Caco-2 (cell line): ENCODE measurements around the gene SKP1. TPM values are rescaled to one million over a fixed set of nuclear protein-coding genes. Genes with fewer than 3 reads are reported as not detected.
"Not testable (repeated sequence)": the region's sequence is repeated elsewhere in the genome, so short reads cannot be mapped to it uniquely, and the experiment has no call there.

ENCODE experiments used
- BruUV-seq: library from RNA; stranded (reverse); fragments of 400-500 nt; replicated peaks from 2 replicates; lab custom pipeline; 2021; lab: Mats Ljungman, UMichigan
- CTCF ChIA-PET: fragments of 300-600 bp; sonication (Branson Sonifier 250); formaldehyde crosslinking; loops from one replicate; lab custom pipeline; 2022; ENCODE audit warnings: antibody characterized with exemption; lab: Charles Lee
- POLR2A ChIA-PET: fragments of 300-600 bp; sonication (Branson Sonifier 250); formaldehyde crosslinking; loops from one replicate; lab custom pipeline; 2022; ENCODE audit warnings: antibody characterized with exemption; lab: Charles Lee
- DNase-seq, 2 experiments: peaks; one replicate each; pipeline versions ENCODE4 v3.0.0 to v3.0.0-alpha.2; 2020 to 2022
- H3K27me3 ChIP-seq: replicated peaks from 2 replicates; pipeline ENCODE4 v1.6.0; 2011; ENCODE audit warnings: low read length; ENCODE audit not compliant: control insufficient read depth, insufficient read depth
- H3K36me3 ChIP-seq: 2 replicates; pipeline ENCODE4 v1.5.1; 2011; ENCODE audit warnings: low read length; ENCODE audit not compliant: control insufficient read depth, insufficient read depth
- H3K4me1 ChIP-seq: fragments of 250-450 bp; sonication (Bioruptor Pico); 2 replicates; pipeline ENCODE4 v1.5.1; 2020; ENCODE audit warnings: mild to moderate bottlenecking
- H3K4me3 ChIP-seq: 2 replicates; pipeline ENCODE4 v1.5.1; 2011; ENCODE audit warnings: low read depth, mild to moderate bottlenecking, control low read depth, low read length
- H3K9me3 ChIP-seq: fragments of 250-450 bp; sonication (Bioruptor Pico); 2 replicates; pipeline ENCODE4 v1.5.1; 2020; ENCODE audit warnings: mild to moderate bottlenecking, moderate library complexity
- H3K27ac Mint-ChIP-seq: one replicate; pipeline ENCODE4 v1.8.0; 2022; ENCODE audit warnings: mixed read lengths; ENCODE audit not compliant: unreplicated experiment
- H3K27me3 Mint-ChIP-seq: one replicate; pipeline ENCODE4 v1.8.0; 2022; ENCODE audit warnings: mixed read lengths; ENCODE audit not compliant: insufficient read depth, unreplicated experiment
- H3K36me3 Mint-ChIP-seq: one replicate; pipeline ENCODE4 v1.8.0; 2022; ENCODE audit warnings: mild to moderate bottlenecking, mixed read lengths; ENCODE audit not compliant: insufficient read depth, unreplicated experiment
- H3K4me1 Mint-ChIP-seq: one replicate; pipeline ENCODE4 v1.8.0; 2022; ENCODE audit warnings: low read depth, mixed read lengths; ENCODE audit not compliant: unreplicated experiment
- H3K4me3 Mint-ChIP-seq: one replicate; pipeline ENCODE4 v1.8.0; 2022; ENCODE audit warnings: mild to moderate bottlenecking, moderate library complexity, mixed read lengths; ENCODE audit not compliant: unreplicated experiment
- H3K9me3 Mint-ChIP-seq: one replicate; pipeline ENCODE4 v1.8.0; 2022; ENCODE audit warnings: mixed read lengths; ENCODE audit not compliant: unreplicated experiment
- intact Hi-C: fragments of 100-400 bp; cut with micrococcal nuclease; formaldehyde crosslinking; loops from one replicate; pipeline ENCODE4 v1.10.0; 2022; ENCODE audit not compliant: unreplicated experiment
- total RNA-seq: library from RNA; stranded (reverse); gene quantifications from 2 replicates; pipeline ENCODE4 v1.2.3, GENCODE V29; 2022
- TF ChIP-seq, protein P1 (sequence below), 2 experiments: fragments of 200-600 bp in 1 of 2; IDR thresholded peaks; 1 replicate in 1 of 2; 2 replicates in 1 of 2; pipeline versions ENCODE4 v1.5.1 to v1.8.0; 2011 to 2022; ENCODE audit warnings: antibody characterized with exemption in 1 of 2, control low read depth in 1 of 2, inconsistent platforms in 1 of 2, low read depth in 1 of 2, low read length in 1 of 2, mild to moderate bottlenecking in 1 of 2, moderate library complexity in 1 of 2; ENCODE audit not compliant: insufficient read depth in 1 of 2, severe bottlenecking in 1 of 2, unreplicated experiment in 1 of 2

SKP1 gene
- total RNA-seq, 1 experiment from 2014 or later = 365 TPM

DNA sequence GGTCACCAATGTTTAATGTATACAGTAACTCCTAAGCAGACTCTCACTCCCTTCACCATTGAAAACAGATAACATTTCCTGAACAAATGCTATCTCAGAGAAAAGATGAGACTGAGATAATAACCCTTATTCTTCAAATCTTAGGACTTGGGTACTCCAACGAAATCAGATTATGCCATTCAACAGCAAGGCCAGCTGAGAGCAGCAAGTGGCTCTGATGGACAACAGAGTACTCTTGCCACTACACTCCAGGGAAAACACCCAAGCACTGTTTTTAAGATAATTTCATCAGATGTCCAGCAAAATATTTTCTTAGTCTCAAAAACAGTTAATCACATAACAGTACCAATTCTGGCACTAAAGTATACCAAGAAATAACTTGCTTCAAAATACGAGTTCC is 39.0 kb upstream of the SKP1 start:
- no peaks in the 10 kb centered on the region for H3K27me3 ChIP-seq
- DNase-seq = no peak
- no peaks in the 10 kb centered on the region for H3K9me3 Mint-ChIP-seq
- H3K9me3 ChIP-seq = peaks cover 6% of the 10 kb centered on the region; the same call in 1 of the 2 replicates
- ChIA-PET POLR2A (no interaction called here), CTCF (no interaction called here)
- H3K27me3 Mint-ChIP-seq = no peaks in the 10 kb centered on the region
- H3K4me3 Mint-ChIP-seq = no peak overlapping the region
- peaks cover 2% of the 10 kb centered on the region; the same call in 1 of the 2 replicates for H3K36me3 ChIP-seq
- H3K4me1 Mint-ChIP-seq = peaks cover 5% of the 10 kb centered on the region
- H3K27ac Mint-ChIP-seq = no peak overlapping the region
- intact Hi-C loops = no loop called here
- BruUV-seq = no TSS peak
- H3K36me3 Mint-ChIP-seq = peaks cover 32% of the 10 kb centered on the region
- TF ChIP-seq, protein P1, sequence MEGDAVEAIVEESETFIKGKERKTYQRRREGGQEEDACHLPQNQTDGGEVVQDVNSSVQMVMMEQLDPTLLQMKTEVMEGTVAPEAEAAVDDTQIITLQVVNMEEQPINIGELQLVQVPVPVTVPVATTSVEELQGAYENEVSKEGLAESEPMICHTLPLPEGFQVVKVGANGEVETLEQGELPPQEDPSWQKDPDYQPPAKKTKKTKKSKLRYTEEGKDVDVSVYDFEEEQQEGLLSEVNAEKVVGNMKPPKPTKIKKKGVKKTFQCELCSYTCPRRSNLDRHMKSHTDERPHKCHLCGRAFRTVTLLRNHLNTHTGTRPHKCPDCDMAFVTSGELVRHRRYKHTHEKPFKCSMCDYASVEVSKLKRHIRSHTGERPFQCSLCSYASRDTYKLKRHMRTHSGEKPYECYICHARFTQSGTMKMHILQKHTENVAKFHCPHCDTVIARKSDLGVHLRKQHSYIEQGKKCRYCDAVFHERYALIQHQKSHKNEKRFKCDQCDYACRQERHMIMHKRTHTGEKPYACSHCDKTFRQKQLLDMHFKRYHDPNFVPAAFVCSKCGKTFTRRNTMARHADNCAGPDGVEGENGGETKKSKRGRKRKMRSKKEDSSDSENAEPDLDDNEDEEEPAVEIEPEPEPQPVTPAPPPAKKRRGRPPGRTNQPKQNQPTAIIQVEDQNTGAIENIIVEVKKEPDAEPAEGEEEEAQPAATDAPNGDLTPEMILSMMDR (IDR thresholded peaks at IDR 0.05; ENCODE audit: insufficient read depth in 1 of 2, low read depth in 1 of 2, low read length in 1 of 2, severe bottlenecking in 1 of 2, unreplicated experiment in 1 of 2) = no peak
- H3K4me3 ChIP-seq = no peak overlapping the region
- no peaks in the 10 kb centered on the region for H3K4me1 ChIP-seq

DNA sequence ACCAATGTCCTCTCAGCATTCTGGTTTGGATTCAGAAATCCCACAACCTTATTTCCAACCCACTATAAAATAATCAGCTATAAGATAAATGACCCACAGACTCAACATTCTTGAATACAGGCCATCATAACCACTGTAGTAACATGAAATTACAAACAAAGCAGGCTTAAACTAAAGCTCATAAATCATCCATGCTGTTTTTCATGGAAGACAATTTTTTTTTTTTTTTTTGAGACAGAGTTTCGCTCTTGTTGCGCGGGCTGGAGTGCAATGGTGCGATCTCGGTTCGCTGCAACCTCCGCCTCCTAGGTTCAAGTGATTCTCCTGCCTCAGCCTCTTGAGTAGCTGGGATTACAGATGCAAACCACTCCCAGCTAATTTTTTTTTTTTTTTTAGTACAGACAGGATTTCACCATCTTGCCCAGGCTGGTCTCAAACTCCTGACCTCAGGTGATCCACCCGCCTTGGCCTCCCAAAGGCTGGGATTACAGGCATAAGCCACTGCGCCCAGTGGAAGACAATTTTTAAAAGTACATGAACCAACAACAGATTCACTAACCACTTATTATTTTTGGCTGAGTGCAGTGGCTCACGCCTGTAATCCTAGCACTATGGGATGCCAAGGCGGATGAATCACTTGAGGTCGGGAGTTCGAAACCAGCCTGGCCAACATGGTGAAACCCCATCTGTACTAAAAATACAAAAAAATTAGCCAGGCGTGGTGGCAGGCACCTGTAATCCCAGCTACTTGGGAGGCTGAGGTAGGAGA is 34.7 kb upstream of the SKP1 start:
- H3K4me1 Mint-ChIP-seq, H3K4me3 Mint-ChIP-seq, H3K27me3 Mint-ChIP-seq, CTCF ChIA-PET, H3K9me3 Mint-ChIP-seq, H3K4me1 ChIP-seq, DNase-seq, H3K27ac Mint-ChIP-seq, H3K4me3 ChIP-seq, BruUV-seq, POLR2A ChIA-PET, intact Hi-C loops, H3K27me3 ChIP-seq, H3K36me3 ChIP-seq, H3K9me3 ChIP-seq: not testable (repeated sequence)
- peaks cover 20% of the 10 kb centered on the region for H3K36me3 Mint-ChIP-seq

DNA sequence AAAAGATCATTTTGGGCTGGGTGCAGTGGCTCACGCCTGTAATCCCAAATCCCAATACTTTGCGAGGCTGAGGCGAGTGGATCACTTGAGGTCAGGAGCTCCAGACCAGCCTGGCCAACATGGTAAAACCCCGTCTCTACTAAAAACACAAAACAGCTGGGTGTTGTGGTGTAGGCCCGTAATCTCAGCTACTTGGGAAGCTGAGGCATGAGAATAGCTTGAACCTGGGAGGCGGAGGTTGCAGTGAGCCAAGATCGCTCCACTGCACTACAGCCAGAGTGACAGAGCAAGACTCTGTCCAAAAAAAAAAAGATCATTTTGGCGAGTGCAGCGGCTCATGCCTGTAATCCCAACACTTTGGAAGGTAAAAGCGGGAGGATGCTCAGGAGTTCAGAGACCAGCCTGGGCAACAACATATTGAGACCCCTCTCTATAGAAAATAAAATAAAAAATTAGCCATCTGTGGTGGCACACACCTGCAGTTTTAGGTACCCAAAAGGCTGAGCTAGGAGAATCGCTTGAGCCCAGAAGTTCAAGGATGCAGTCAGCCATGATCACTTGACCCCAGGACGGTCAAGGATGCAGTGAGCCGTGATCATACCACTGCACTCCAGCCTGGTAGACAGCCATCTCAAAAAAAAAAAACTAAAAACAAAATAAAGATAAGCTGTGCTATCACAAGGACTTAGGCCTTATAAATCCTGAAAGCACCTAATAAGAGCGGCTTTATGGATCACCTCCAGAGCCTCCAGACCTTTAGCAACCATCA is 32.9 kb upstream of the SKP1 start:
- TF ChIP-seq, protein P1 (IDR thresholded peaks at IDR 0.05; ENCODE audit: insufficient read depth in 1 of 2, low read depth in 1 of 2, low read length in 1 of 2, severe bottlenecking in 1 of 2, unreplicated experiment in 1 of 2) = no peak
- H3K27ac Mint-ChIP-seq = no peak overlapping the region
- POLR2A ChIA-PET = interaction anchor here (0.9 kb wide), 1 partner anchor 33 kb away, joined by 3 read pairs; the partner anchor contains the start of gene SKP1
- no peaks in the 10 kb centered on the region for H3K9me3 Mint-ChIP-seq
- H3K27me3 ChIP-seq = no peaks in the 10 kb centered on the region
- H3K9me3 ChIP-seq = peaks cover 6% of the 10 kb centered on the region; the same call in 1 of the 2 replicates
- CTCF ChIA-PET = interaction anchor here (0.6 kb wide), 1 partner anchor 23 kb away, joined by 6 read pairs; no protein-coding TSS in a partner anchor
- DNase-seq = no peak
- H3K36me3 Mint-ChIP-seq = peaks cover 37% of the 10 kb centered on the region
- intact Hi-C loops = no loop called here
- H3K4me3 ChIP-seq = no peak overlapping the region
- no peaks in the 10 kb centered on the region for H3K27me3 Mint-ChIP-seq
- BruUV-seq = no TSS peak
- H3K36me3 ChIP-seq = no peaks in the 10 kb centered on the region; the same call in none of the 2 replicates
- no peaks in the 10 kb centered on the region for H3K4me1 Mint-ChIP-seq
- no peak overlapping the region for H3K4me3 Mint-ChIP-seq
- H3K4me1 ChIP-seq = no peaks in the 10 kb centered on the region
